Measurements from ENCODE around the gene CPZ. TPM values are rescaled to one million over a fixed set of nuclear protein-coding genes. Genes with fewer than 3 reads are reported as not detected.

The CPZ gene
- 1 to 10 TPM in 1 of 2 donors, under 1 TPM in 1; 0.90 to 1.2 TPM for total RNA-seq

DNA sequence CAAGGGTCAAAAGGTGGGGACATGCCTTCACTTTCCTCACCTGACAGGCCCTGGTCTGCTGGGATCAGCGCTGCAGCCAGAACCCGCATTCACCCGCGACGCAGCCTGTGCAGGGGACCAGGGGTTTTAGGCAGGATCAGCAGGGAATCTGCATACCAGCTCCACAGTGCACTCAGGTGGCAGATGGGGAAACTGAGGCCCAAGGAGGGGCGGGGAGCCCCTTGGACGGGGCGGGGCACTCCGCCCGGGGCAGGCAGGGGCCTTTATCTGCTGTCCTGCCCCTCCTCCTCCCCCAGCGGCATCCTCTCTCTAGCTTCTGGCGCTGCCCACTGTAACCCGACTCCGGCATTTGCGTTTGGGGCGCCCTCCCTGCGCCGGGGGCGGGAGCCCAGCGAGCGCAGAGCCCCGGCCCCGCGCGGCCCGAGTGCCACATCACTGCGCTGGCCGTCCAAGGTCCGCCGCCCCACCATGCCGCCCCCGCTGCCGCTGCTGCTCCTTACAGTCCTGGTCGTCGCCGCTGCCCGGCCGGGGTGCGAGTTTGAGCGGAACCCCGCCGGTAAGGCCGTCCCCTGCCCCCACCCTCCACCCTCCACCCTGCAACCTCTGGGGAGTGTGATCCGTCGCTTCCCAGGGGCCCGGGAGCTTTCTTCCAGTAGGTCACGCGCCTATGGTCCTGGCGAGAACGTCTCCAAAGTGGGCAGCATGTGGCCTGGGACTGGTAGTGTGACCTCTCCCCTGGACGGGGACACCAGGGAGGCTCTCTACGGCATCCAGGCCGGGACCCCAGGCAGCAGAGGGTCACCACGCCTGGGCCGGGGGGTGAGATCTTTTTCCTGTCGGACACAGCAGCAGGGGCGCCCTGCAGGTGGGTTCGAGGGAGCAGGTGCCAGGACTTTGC, at the start of gene CPZ:
TSS of gene CPZ (plus strand) at position 400 of the 898 bp plus-strand sequence. CDS start at position 469, 69 bp downstream.
- peaks cover 0 to 13% of the 10 kb centered on the region in 2 donors for H3K27me3 ChIP-seq
- peaks cover 0 to 11% of the 10 kb centered on the region in 2 donors for H3K4me1 ChIP-seq
- H3K36me3 ChIP-seq = no peaks in the 10 kb centered on the region
- no peak for DNase-seq (ENCODE audit: low spot score)
- H3K9me3 ChIP-seq = no peaks in the 10 kb centered on the region
- no peak within 1 kb of the TSS for H3K27ac ChIP-seq
- peak within 1 kb of the TSS in 1 of 2 donors; percentile 34 for H3K4me3 ChIP-seq
- TF ChIP-seq CTCF (IDR thresholded peaks at IDR 0.05) = no peak

DNA sequence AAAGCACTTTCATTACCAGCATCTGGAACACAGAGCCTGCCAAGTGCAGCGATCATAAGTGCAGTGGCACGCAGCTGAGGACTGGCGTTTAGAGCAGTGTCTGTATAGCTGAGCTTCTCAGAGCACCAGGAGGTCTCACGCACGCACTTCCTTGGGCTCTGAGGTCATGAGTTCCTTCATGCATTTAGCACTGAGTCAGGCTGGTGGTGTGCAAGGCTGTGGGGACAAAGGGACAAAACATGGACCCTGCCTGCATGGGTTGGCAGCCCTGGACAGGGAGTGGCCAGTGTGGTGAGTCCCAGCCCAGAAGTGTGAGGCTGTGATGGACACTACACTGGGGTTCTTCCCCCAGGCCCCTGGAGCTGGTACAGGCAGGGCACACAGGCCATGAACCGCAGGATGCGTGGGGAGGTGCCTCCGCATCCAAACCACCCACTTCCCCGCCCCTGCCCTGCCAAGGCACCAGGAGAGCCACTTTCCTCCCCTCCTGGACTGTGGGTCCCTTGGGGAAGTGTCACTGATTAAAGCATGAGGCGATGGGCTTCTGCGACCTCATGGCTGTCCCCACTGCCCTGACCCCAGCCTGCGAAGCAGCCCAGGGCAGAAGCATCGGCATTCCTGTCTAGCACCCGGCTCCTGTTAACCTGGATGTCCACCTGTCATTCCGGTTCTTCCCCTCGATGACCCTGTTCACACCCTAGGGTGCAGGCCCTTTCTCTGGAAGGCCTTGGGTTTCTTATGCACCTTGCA, 49.6 kb upstream of the CPZ start:
- Histone ChIP-seq H3K4me3 (no peak overlapping the region), H3K9me3 (no peaks in the 10 kb centered on the region), H3K4me1 (no peaks in the 10 kb centered on the region), H3K36me3 (no peaks in the 10 kb centered on the region), H3K27ac (no peak overlapping the region), H3K27me3 (no peaks in the 10 kb centered on the region)
- TF ChIP-seq CTCF (IDR thresholded peaks at IDR 0.05) = no peak
- DNase-seq (ENCODE audit: low spot score) = no peak

DNA sequence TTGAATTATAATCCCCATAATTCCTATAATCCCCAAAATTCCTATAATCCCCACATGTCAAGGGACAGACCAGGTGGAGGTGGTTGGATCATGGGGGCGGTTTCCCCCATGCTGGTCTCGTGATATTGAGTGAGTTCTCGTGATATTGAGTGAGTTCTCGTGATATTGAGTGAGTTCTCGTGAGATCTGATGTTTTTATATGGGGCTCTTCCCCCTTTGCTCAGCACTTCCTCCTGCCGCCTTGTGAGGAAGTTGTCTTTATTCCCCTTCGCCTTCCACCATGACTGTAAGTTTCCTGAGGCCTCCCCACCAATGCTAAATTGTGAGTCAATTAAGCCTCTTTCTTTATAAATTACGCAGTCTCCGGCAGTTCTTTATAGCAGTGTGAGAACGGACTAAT, 48.9 kb upstream of the CPZ start:
- Histone ChIP-seq H3K9me3 (no peaks in the 10 kb centered on the region), H3K36me3 (no peaks in the 10 kb centered on the region)
- no peak for DNase-seq (ENCODE audit: low spot score)

DNA sequence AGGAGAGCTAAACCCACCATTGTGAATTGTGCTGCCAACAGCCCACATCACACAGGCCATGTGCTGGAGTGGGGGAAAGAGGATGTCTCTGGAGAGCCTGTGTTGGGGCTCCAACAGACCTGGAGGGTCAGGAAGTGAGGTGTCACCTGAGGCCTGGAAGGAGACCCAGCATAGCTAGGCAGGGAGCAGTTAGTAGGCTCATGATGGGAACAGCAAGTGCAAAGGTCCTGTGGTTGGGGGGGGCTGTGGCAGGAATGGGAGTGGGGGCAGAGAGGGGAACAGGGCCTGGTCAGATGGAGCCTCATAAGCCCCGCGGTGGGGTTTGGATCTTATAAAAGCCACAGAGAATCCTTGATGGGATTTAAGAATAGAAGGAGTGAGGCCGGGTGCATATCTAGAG, 48.3 kb upstream of the CPZ start:
- H3K9me3 ChIP-seq = no peaks in the 10 kb centered on the region
- H3K27ac ChIP-seq = no peak overlapping the region
- no peak for TF ChIP-seq CTCF (IDR thresholded peaks at IDR 0.05)
- no peaks in the 10 kb centered on the region for H3K36me3 ChIP-seq
- no peaks in the 10 kb centered on the region for H3K27me3 ChIP-seq
- no peak for DNase-seq (ENCODE audit: low spot score)
- no peaks in the 10 kb centered on the region for H3K4me1 ChIP-seq
- no peak overlapping the region for H3K4me3 ChIP-seq

More for the DNA sequence above, 48.9 kb upstream of the CPZ start:
- no peak for TF ChIP-seq CTCF (IDR thresholded peaks at IDR 0.05)
- no peaks in the 10 kb centered on the region for H3K27me3 ChIP-seq
- H3K4me3 ChIP-seq = no peak overlapping the region
- no peak overlapping the region for H3K27ac ChIP-seq
- no peaks in the 10 kb centered on the region for H3K4me1 ChIP-seq

GRCh38 chr4:8544741-8545438, 47.7 kb upstream of the CPZ start:
- H3K27me3 ChIP-seq = no peaks in the 10 kb centered on the region
- DNase-seq (ENCODE audit: low spot score) = no peak
- no peak overlapping the region for H3K4me3 ChIP-seq
- H3K27ac ChIP-seq = no peak overlapping the region
- H3K9me3 ChIP-seq = no peaks in the 10 kb centered on the region
- TF ChIP-seq CTCF (IDR thresholded peaks at IDR 0.05) = no peak
- no peaks in the 10 kb centered on the region for H3K36me3 ChIP-seq
- H3K4me1 ChIP-seq = no peaks in the 10 kb centered on the region
